Stimulated activated CD4-positive, alpha-beta T cell treated with anti-CD3 and anti-CD28 coated beads, Interleukin-2, amount 100 ng/mL, for 24 hours (primary cell): ENCODE data around the gene C2CD4D.
A peak's percentile ranks its signal among the peaks of the same experiment; 100 is the strongest.

ENCODE experiments used
- DNase-seq, 2 donors: peaks; one replicate each; pipeline ENCODE4 v3.0.0-alpha.2; 2020

C2CD4D gene

GRCh38 chr1:151832318-151832980, 7.2 kb downstream of the C2CD4D start:
- DNase-seq = no peak

DNA sequence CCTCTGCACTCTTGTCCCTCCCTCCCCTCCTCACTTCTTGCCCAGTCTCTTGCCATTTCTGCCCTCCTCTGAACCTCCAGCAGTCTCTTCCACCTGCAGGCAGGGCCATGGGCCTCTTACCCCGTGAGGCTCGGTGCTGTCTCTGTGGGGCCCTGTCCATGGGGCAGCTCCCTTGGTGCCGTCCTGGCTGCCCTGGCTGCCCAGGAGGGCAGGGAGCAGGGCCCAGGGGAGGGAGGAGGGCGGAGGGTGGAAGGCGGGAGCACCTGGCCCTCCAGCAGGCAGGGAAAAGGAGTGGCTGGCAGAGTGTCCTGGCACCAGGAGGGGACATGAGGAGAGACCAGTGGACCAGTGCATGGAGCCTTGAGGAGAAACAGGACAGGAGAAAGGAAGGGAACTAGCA, 8.0 kb downstream of the C2CD4D start, which contains the start of gene RORC:
Gene RORC (minus strand): TSS at position 198 of the 400 bp plus-strand sequence. CDS start 38 bp downstream, at position 160.
- DNase-seq = no peak

- DNase-seq = no peak
Measured at GRCh38 chr1:151831256-151831591, 8.4 kb downstream of the C2CD4D start.

GRCh38 chr1:151830055-151830454, 9.6 kb downstream of the C2CD4D start:
- no peak for DNase-seq

GRCh38 chr1:151829352-151830046, 10.1 kb downstream of the C2CD4D start:
- DNase-seq = no peak

DNA sequence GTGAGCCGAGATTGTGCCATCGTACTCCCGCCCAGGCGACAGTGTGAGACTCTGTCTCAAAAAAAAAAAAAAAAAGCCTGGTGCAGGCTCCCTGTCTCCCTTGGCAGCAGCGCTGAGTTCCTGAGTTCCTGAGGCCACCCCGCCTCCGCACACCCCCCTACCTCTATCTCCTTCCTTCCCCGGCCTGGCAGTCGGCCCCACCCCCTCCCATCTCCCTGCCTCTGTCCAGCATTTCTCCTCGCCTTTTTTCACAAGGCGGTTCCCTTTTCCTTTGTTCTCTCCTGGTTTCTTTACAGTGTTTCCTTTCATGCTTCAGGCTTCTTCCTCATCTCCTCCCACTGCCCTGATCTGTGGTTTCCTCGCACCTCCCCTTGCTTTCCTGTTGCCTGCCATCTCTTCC, 10.7 kb downstream of the C2CD4D start:
- no peak for DNase-seq

DNA sequence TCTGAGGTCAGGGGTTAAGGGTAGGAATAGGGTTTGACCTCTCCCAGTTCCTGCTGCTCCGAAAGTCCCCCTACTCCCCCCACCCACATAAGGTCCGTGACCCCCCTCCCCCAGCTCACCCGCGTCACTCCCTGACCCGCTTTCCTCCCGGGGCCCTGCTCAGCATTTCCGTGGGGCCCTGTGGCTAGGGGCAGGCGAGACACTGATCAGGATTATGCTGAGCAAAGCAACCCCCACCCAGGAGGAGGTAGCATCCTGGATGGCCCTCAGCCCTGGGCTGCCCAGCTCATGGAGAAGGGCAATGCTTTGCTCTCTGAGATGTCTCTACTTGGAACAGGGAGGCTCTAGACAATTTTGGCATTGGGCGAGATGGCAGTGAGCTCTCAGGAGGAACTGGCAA, 11.8 kb downstream of the C2CD4D start:
- DNase-seq = no peak

GRCh38 chr1:151825751-151826660, 13.6 kb downstream of the C2CD4D start:
- peak in 1 of 2 donors; percentile 55 for DNase-seq

DNA sequence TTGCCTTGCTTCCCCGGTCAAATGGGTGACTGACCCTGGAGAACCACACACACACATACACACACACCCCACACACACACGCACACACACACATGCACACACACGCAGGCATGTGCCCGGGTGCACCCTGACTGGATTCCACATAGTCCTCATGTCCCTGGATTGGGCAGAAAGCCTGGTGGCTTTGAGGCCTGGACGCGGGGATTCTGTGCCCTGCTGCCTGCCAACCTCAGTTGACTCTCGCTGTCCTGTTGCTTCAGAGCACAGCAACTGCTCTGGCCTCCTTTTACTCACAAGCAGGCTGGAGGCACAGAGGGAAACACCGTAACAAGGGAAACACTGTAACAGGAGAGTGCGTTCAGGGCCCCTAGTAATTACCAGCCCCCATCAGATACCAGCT, 14.4 kb downstream of the C2CD4D start:
- DNase-seq = no peak

DNA sequence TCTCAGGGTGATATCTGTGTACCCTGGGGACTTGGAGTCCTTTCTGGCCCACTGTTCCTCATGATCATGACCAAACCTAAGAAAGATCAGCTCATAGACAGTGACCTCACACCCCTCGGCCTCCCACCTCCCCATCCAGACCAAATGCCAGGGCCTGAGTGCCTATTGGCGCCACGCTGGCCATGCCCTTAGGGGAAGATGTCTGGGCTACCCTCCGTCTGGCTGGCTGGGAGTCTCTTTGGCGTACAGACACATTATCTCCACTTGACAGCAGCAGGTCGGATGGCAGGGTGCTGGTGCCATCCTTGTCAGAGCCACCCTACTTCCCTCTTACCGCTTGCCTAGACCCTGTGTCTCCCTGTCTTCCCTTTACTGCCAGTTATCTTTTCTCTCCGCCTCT, 16.4 kb downstream of the C2CD4D start:
- DNase-seq = no peak

DNA sequence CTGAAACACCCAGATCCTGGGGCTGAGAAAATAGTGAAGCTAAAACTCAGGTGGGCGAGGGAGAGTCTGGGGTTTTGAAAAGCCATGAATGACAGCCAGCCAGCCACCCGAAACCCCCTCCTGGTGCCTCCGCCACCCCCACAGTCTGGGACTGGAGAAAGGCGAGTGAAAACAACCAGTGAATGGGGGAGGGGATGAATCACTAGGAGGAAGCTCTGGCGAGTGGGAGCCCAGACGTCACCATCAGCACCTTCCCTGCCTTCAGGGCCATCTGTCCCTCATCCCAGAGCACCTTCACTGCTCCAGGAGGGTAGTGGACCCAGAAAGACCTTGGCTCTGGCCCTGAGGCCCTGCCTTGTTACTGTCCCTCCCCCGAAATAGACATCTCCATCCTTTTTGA, 17.2 kb downstream of the C2CD4D start:
- peak; percentile 63 to 67 for DNase-seq

GRCh38 chr1:151820940-151821339, 18.7 kb downstream of the C2CD4D start:
- no peak for DNase-seq

DNA sequence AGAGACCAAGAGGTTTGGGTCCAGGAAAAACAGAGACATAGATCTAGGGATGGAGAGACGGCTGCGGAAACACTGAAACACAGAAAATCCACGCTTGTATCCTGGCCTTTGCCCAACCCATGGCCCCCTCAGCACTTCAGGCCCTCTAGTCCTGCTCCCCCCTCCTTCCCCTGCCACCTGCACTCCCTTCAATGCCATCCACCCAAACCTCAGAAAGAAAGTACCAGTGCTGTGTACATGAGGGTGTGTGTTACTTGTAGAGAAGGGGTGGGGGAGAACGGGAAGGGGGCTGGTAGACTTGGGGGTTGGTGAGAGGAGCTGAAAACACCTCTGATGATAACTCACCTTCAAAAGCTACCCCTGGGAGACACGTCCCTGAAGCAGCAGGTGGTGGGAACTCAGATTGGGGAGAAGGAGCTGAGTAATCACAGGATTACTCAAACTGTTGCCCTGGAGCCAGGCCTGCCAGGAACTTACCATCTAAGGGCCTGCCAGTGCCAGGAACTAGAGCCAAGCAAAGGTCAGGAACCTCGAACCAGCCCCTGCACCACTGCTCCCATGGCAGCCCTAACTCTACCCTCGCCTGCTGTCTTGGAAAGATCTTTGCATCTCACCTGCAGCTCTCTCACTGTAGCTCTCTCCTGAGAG, 19.5 kb downstream of the C2CD4D start:
- DNase-seq = no peak

DNA sequence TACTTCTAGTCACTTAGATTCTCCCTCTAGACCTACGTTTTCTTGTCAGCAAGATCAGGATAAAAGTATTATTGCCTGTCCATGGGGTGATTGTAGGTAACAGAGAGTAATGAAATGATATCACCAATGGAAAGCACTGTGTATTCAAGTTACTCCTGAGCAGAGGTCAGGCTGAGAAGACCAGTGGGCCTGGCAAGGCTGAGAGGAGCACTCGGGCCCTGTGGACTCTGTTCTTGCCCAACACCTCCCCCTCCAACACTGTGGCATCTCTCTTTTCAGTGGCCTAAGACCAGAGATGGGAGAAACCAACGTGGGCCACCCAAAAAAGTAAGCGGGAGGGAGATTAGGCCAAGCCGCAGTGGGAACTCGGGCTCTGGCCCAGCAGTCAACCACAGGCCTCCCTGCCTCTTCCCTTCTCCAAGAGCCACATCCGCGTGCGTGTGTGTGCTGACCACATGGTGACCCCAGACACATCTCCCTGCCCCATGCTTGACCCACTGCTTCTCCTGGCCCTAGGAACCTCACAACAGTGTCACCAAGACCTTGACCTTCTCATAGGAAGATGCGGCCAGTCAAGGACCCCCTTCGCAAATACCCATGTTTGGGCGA, 20.3 kb downstream of the C2CD4D start:
- DNase-seq = no peak

- no peak for DNase-seq
Measured at GRCh38 chr1:151817353-151817730, 22.3 kb downstream of the C2CD4D start.

DNA sequence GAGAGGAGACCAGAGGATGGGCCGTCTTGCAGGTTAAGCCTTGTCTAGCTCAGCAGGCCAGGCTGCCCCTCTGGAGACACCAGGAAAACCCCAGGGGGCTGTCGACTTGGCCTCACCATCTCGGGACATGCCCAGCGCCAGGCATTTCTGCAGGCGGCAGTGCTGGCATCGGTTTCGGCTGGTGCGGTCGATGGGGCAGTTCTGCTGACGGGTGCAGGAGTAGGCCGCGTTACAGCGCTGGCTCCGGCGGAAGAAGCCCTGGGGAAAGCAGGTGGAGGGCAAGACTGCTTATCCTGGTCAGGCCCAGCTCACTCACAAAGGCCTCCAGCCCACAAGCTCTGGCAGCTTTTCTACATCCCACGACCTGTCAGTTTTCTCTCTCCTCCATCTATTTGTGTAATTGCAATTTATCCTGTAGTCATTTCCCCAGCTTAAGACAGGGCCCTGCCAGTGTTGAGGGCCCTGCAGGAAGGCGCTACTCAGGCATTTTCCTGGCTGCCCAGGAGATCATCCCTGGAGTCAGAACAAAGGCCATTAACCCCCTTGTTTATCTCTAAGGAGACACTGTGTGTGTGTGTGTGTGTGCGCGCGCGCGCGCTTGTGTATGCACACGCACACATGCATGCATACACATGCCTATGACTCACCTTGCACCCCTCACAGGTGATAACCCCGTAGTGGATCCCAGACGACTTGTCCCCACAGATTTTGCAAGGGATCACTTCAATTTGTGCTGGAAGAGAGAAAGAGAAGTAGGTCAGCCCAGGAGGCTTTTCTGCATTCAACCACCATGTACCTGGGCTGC, 22.9 kb downstream of the C2CD4D start:
- no peak for DNase-seq

DNA sequence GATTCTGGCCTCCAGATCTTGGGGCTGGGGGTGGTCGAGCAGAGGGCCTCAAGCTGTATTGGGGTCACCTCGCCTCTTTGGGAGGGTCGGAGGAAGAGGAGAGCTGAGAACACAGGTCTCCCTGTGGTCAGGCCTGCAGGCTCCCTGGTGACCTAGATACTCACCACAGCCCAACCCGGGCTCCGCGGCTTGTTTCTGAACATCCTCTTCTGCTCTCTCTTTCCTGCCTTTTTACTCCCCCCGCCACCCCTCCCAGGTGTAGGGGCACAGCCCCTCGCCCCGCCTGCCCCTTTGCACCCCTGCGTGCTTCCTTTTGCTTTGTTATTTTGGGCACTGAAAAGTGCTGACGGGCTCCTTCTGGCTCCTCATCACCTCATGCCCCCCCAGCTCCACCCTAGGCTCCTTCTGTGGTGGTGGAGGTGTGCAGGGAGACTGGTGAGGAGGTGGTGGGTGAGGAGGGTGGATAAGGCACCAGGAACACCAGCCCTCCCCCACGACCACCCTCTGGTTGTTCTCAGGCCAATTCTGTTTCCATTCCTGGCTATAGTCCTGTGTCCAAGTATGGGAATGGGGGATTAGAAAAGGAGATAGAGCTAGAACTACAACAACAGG, 23.8 kb downstream of the C2CD4D start:
- no peak for DNase-seq

GRCh38 chr1:151814971-151815545, 24.6 kb downstream of the C2CD4D start:
- no peak for DNase-seq

- no peak for DNase-seq
Measured at GRCh38 chr1:151814426-151814825, 25.2 kb downstream of the C2CD4D start.

DNA sequence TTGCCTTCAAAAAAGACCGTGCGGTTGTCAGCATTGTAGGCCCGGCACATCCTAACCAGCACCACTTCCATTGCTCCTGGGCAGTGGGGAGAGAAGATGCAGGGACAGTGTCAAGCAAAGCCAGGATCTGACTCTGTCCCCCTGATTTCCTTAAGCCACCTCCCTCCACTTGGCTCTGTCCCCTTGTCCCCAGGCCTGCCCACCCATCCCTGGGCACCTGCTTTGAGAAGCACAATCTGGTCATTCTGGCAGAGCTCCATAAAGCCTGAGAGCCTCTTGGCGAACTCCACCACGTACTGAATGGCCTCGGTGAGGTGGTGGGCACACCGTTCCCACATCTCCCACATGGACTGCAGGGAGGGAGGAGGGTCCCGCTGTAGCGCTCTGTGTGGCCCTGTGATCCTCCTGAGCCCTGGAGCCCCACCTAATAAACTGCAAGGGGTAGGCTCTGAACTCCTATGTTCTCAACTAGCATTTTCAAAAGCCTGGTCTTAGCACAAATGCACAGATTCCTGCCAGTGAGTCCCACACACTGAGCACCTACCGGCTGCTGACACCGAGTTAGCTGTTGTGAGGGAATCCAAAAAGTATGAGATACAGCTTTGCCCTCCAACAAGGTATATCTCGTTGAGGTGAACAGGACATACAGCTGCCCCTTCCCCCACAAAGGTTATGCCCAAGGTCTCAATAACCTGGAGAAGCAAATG, 26.2 kb downstream of the C2CD4D start:
- DNase-seq = no peak
